ENCODE data around the gene CRYBG2.

Gene CRYBG2

GRCh38 chr1:26279456-26280332, 74.2 kb downstream of the CRYBG2 start, which contains the start of gene SH3BGRL3:
SH3BGRL3 (plus strand) TSS chr1:26280086; CDS start chr1:26280156, 70 bp downstream.
- peak; percentile 78 for DNase-seq

- no peak for DNase-seq
Observed at GRCh38 chr1:26278724-26279455, 75.0 kb downstream of the CRYBG2 start.

DNA sequence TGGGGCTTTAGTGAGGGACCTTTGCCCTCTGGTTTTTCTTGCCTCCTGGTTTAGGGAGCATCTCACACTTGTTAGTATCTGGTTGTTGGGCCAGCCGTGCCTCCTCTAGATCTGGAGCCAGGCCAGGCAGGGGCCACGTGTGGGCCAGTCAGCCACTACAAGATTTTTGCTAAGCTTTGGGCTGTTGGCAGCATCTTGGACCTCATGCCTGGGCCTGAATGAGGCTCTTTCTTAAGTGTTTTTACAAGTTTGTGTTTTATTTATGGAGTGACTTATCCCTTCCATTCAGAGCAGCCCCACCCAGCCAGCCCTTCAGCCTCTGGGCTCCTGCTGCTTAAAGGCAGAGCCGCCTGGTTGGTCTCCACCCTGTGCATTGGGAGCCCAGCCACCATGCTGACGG, 75.6 kb downstream of the CRYBG2 start:
- no peak for DNase-seq

DNA sequence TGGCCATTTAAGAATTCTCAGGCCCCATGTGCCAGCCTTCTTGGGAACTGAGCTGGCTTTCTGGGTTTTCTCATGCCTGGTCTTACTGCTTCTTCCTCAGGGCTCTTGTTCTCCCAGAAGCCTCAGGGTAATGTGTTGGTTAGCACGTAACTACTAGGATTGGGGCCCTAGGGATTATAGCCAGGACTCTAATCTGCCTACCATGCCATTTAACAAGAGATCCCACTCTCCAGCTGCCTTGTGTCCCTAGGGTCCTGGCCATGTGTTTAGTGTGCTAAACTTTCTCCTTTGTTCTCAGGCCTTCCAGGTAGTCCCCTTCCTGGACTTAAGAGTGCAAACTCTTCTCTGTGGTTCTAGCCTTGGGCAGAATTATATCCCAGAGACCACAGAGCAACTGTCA, 76.2 kb downstream of the CRYBG2 start:
- no peak for DNase-seq

DNA sequence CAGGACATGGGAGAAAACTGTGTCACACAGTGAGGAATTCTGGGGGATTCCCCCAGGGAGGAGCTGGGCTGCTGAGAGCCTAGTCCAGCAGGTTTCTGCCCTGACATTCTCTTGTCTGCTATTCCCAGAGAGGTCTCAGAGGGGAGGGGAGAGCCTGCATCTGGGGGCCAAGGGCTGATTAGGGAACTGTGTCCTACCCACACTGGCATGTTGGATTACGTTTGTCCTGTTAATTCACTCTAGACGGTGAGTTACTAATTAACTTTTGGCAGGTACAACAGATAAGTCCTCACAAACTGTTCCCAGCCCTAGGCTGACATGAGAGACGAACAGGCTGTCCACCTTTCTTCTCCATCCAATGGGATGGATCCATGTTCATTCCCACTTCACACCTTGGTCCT, 76.7 kb downstream of the CRYBG2 start:
- no peak for DNase-seq

- DNase-seq: no peak
Observed at GRCh38 chr1:26276432-26276838, 77.5 kb downstream of the CRYBG2 start.

DNA sequence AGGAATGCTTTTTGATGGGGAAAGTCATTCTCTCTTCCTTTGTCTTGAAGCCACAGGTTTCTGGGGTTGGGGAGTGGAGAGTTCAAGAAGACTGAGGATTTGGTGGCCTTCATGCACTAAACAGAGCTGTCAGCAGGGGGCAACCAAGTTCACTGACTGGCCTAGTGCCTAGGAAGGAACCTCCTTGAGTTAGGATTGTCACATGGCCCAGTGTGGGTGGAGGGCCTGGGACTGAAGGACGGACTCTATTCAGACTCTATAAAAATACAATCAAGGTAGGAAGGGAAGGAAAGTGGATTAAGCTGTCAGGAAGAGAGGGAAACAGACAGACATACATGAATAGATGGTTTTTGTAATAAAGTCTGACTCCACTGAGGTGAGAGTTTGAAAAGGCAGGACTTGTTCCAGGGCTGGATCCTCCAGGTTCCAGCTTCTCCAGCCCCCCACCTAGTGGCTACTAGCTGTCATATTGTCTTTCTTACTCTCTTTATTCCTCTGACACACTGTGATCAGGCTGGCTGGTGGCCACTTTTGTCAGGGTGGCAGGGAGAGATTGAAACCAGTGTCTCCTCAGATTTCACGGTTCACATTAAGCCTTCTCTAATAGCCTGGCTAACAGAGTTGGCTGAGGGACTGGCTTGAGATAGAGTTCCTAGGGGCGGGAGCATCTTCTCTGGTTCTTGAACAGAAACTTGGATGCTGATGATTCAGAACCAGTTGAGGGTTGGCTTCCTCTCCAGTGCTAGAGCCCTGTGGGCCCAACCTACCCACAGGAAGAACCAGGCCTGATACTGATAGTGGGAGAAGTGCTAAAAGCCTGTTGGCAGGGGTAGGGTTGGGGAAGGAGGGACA, 78.1 kb downstream of the CRYBG2 start:
- DNase-seq: peak; percentile 38

GRCh38 chr1:26274801-26275425, 79.0 kb downstream of the CRYBG2 start:
- DNase-seq: no peak

Measured in NCI-H1092 treated with DMSO at 0.1 percent for 48 hours (cell line).